SK-N-DZ (cell line): ENCODE measurements around the gene CASKIN1.

Source experiments
- DNase-seq: peaks from one replicate; pipeline ENCODE4 v3.0.0-alpha.2; 2015; ENCODE audit warnings: low spot score

Gene CASKIN1

DNA sequence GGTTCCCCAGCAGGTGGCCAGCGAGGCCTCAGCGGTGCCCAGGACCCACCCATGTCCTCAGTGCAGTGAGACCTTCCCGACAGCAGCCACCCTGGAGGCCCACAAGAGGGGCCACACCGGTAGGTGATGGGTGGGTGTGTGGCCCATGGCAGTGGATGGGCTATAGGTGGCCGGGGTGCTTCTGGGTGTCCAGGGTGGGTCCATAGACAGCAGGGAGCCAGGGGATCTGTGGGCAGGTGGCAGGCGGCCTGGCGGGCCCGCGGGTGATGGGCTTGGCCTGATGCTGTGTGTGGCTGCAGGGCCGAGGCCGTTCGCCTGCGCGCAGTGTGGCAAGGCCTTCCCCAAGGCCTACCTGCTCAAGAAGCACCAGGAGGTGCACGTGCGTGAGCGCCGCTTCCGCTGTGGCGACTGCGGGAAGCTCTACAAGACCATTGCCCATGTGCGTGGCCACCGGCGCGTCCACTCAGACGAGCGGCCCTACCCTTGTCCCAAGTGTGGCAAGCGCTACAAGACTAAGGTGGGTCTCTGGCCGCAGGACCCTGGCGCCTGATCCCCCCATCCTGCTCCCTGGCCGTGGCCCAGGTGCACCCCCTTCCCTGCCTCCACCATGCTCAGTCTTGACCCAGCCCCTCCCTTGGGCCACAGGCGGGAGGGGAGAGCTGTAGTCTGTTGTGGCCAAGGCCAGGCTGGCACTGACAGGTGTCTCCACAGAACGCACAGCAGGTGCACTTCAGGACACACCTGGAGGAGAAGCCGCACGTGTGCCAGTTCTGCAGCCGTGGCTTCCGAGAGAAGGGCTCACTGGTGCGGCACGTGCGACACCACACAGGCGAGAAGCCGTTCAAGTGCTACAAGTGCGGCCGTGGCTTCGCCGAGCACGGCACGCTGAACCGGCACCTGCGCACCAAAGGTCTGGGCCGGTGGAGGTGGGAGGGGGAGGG is 37.7 kb upstream of the CASKIN1 start:
- no peak for DNase-seq

DNA sequence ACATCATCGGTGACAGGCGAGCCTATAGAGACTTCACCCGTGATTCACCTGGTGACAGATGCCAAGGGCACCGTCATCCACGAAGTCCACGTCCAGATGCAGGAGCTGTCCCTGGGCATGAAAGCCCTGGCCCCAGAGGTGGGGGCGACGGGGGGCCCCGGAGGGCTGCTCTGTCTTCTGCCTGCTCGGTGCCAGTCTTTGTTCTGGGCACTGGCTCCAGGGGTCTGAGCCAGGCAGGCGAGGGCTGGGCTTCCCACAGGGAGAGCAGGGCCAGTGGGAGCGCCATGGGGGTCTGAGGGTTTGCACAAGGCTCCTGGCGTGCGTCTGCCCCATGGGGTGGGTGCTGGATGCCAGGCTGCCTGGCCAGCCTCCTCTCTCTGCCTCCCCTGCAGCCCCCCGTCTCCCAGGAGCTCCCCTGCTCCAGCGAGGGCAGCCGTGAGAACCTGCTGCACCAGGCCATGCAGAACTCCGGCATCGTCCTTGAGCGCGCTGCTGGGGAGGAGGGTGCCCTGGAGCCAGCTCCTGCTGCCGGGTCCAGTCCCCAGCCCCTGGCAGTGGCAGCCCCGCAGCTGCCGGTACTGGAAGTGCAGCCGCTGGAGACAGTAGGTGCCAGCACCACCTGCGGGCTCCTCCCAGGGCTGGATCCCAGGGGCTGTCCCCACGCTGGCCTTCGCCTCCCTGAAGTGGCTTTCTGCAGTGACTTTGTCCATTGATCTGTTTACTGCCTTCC is 36.8 kb upstream of the CASKIN1 start:
- DNase-seq, result no peak

DNA sequence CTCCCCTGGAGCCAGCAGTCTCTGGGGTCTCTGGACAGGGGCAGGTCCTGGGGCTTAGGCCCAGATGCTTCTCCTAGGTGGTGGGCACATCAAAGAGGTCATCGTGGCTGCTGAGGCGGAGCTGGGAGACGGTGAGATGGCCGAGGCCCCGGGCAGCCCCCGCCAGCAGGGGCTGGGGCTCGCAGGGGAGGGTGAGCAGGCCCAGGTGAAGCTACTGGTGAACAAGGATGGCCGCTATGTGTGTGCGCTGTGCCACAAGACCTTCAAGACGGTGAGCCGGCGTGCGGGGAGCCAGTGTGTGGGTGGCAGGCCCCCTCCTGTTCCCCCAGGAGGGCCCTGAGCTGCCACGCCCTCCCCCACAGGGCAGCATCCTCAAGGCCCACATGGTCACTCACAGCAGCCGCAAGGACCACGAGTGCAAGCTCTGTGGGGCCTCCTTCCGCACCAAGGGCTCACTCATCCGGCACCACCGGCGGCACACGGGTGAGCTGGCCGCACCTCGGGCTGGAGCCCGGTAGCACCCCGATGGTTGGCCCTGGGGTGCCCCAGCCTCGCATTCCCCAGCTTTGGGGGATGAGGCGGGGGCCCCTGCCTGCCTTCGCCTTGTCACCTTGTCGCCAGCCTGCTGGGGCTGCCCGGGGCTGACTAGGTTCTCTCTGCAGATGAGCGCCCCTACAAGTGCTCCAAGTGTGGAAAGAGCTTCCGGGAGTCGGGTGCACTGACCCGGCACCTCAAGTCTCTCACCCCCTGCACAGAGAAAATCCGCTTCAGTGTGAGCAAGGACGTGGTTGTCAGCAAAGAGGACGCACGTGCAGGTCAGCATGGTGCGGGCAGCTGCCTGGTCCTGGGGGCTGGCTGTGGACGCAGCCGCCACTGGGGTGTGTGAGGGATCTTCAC is 35.9 kb upstream of the CASKIN1 start:
- no peak for DNase-seq

DNA sequence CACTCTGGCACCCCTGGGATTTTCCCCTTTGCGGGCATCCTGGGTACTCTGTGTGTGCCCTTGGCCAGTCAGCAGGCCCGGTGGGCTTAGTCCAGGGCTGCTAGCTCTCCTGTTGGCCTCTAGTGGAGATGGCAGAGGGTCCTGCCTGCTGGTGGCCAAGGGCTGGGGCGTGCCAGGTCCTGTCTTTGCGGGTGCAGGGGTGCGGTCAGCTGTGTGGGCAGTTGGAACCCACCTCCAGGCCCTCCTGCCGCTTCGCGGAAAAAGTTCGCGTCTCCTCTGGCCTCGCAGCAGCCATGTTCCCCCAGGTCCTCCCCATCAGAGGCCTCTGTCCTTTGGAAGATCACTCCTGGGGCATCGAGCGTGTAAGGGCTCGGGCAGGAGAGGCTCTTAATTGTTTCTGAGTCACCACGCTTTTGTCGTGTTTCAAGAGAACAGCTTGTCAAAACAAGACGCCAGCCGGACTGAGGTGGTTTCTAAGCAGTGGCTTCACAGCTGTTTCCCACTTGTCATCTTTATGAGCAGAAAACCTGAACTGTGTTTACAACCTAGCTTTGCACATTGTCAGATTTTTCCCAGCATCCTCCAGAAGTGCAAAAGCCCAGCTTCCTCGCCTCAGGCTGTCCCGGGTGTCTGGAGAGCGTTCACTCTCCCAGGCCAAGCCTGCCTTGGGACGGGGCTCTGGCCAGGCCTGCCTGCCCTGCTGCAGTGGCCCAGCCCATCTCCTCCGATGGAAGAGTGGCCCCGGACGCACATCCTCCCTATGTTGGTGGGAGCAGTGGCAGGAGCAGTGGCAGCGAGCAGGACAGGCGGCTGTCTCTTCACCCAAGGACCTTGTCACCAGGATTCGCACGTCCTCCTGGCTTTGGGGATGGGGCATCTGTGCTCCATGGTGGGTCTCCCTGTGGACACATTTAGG is 34.9 kb upstream of the CASKIN1 start:
- no peak for DNase-seq

DNA sequence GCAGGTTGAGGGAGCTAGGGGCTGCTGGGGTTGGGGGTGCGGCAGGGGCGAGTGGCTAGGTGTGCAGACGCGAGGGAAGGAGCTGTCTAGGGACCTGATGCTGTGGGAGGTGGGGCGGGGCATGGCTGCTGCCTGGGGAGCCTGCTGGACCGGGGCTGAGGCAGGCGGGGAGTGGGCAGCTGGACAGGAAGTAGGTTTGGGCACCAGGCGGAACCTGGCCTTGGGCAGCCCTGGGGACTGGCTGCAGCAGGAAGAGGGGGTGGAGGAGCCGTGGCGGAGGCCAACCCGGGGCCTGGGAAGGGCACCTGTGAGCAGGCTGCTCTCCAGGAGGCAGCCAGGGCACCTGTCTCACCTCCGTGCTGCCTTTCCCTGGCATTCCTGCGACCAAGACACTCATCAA is 34.0 kb upstream of the CASKIN1 start:
- DNase-seq, result no peak

DNA sequence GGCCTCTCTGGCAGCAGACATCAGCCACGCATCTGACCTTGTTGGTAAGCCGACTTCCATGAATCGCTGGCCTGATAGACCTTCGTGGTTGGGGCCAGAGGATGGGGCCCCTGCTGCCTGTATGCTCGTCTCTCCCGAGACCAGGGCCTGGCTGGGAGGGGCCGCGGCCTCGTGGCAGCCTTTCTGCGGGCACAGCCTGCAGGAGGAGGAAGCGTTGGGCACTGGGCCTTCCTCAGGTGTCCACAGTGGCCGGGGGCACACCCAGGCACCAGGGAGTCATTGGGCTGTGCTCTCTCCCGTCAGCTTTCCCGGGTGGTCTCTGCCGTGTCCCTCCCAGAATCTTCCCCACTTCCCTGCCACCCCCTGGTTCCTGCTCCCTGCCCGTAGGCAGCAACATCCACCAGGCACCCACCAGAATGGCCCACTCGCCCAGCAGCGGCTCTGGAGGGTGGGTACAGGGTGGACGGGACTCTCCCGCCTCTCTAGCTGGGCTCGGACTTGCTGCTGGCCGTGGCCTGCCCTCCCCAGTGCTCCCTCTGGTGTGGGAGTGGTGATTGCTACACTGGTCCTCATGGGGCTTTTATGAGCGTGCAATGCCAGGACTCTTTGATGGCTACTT is 33.3 kb upstream of the CASKIN1 start:
- no peak for DNase-seq

DNA sequence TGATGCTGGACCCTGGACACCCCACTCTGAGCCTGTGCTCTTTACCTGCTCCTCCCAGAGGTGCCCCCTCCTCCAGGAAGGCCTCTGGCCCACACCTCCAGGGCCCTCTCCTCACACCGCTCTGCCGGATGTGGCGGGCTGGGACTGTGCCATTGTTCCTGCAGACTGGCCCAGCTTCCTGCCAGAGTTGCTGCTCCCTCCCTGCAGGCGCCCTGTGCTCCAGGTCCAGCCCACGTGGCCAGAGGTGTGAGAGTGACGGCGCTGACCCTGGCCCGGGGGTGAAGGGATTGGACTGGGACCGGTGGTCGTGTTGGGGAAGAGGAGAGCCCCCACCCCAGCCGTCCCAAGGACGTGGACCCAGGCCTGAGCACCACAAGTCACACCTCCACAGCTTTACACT is 32.7 kb upstream of the CASKIN1 start:
- no peak for DNase-seq

DNA sequence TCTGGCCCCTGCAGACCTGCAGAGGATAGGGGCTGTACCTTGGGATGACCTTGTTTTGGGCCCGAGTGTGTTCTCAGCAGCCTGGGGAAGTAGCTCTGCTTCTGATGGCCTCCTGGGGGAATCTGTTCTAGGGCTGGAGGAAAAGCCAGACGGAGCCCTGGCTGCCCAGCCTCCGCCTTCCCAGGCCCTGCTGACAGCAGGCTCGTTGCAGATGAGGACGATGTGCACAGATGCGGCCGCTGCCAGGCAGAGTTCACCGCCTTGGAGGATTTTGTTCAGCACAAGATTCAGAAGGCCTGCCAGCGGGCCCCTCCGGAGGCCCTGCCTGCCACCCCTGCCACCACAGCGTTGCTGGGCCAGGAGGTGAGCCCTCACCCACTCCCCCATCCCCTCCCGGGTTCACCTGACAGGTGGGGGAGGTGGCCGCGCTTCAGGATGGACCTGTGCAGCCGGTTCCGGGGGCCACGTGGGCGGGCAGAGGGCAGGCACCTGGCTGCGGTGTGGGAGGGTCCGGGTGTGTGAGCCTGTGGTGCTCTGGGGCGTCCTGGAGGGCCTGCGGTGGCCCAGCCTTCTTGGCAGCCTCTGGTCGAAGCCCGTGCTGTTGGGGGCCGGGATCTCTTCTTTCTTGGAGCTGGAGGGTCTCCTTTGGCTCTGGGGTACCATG is 31.9 kb upstream of the CASKIN1 start:
- no peak for DNase-seq

DNA sequence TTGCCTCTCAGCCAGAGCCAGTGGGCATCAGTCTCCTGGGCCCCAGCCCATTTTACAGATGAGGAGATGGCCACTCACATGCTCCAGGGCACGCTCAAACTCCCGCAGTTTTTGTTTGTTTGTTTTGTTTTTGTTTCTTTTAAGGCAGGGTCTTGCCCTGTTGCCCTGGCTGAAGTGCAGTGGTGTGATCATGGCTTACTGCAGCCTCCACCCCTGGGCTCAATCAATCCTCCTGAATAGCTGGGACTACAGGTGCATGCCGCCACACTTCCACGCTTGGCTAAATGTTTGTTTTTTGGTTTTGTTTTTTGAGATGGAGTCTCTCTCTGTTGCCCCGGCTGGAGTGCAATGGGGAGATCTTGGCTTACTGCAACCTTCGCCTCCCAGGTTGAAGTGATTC is 30.5 kb upstream of the CASKIN1 start:
- no peak for DNase-seq

DNA sequence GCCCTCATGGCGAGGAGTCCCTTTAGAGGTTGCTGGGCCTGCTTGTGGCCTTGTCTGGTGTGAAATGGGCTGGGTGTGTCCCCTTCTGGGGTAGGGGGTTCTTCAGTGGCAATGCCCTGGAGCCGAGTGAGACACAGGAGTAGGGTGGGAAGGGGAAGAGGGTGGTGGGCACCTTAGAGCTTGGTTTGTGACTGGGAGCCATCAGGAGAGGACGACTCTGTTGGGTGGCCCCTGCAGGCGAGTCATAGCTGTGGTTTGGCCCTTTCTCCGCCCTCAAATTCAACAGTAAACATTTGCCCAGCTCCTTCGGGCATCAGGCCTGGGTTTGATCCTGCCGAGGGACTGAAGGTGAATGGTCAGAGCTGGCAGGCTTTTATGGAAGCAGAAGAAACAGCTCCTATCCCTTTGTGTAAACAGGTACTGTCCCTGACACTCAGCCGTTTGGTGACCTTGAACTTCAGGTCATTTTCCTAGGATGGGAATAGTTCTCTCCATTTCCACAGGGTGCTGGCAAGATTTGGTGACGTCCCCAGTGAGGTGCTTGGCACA is 29.9 kb upstream of the CASKIN1 start:
- DNase-seq, result no peak

DNA sequence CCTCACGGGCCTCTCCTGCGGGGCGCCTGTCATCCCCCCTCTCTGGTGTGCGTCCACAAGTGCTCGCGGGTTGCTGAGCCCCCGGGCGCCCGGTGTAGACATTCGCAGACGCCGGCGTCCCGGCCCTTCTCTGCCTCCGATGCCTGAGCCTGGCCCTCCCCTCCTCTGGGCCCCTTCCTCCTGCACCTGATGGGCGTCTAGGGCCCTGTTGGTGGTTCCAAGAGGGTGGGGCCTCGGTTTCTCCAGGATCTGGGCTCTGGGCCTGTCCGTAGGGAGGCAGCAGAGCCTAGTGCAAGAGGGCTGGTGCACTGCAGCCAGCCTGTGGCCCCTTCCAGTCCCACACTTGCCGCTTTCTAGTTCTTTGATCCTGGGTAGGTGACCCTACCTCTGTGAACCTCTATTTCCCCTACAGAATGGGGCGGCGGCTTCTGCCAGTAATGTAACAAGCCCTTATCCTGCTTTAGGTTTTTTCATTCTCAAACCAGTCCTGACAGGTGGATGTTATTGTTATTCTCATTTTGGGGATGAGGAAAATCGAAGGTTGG is 27.6 kb upstream of the CASKIN1 start:
- DNase-seq, result peak; percentile 66

DNA sequence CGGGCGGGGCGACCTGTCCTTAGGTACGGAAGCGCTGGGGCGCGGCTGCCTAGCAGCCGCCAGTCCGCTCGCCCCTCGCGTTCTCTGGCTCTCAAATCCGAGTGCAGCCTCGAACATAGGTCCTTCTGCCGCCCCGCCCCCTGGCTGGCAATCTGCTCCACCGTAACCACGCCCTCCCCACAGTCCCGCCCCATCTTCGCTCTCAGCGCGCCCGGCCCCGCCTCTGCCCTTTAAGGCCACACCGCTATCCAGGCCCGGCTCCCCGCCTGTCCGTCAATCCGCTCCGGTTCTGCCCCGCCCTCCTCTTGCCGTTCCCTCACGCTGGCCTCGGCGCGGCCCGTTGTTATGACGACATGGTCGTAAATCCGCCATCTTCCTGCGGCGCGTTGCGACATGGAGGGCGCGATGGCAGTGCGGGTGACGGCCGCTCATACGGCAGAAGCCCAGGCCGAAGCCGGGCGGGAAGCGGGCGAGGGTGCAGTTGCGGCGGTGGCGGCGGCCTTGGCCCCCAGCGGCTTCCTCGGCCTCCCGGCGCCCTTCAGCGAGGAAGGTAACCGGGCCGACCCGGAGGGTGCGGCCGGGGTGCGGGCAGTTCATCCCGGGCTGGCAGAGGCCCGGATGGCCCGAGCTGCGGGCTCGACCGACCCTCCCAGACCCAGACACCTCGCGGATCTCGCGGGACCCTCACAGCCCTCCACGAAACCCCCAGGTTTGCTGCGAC is 27.0 kb upstream of the CASKIN1 start, which contains the start of gene E4F1:
TSS of gene E4F1 (plus strand) at position 371 of the 721 bp plus-strand sequence. CDS start at position 394, 23 bp downstream.
- DNase-seq, result peak; percentile 99

DNA sequence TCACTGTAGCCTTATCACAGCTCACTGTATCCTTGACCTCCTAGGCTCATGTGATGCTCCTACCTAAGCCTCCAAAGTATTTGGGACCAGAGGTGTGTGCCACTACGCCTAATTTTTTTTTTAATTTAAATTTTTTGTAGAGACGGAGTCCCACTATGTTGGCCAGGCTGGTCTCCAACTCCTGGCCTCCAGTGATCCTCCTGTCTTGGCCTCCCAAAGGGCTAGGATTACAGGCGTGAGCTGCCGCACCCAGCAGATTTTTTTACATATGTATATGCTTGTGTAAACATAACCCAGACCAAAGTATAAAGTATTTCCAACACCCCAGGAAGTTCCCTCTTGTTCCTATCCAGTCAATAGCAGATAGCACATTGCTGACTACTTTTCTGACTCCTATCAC is 19.9 kb upstream of the CASKIN1 start:
- no peak for DNase-seq

DNA sequence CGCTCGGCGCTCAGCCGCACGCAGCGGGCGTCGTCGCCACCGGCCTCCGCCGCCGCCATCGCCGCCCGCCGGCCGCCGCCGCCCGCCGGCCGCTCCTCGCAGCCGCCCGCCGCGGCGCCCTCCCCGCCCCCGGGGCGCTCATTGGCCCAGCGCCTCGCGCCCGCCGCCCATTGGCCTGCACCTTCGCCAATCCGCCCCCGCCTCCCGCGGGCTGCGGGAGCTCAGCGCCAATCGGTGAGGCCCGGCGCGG is 18.2 kb upstream of the CASKIN1 start, which contains the start of gene PGP:
TSS of gene PGP (minus strand) at position 122 of the 250 bp plus-strand sequence. CDS start at position 59, 63 bp downstream.
- DNase-seq, result no peak

DNA sequence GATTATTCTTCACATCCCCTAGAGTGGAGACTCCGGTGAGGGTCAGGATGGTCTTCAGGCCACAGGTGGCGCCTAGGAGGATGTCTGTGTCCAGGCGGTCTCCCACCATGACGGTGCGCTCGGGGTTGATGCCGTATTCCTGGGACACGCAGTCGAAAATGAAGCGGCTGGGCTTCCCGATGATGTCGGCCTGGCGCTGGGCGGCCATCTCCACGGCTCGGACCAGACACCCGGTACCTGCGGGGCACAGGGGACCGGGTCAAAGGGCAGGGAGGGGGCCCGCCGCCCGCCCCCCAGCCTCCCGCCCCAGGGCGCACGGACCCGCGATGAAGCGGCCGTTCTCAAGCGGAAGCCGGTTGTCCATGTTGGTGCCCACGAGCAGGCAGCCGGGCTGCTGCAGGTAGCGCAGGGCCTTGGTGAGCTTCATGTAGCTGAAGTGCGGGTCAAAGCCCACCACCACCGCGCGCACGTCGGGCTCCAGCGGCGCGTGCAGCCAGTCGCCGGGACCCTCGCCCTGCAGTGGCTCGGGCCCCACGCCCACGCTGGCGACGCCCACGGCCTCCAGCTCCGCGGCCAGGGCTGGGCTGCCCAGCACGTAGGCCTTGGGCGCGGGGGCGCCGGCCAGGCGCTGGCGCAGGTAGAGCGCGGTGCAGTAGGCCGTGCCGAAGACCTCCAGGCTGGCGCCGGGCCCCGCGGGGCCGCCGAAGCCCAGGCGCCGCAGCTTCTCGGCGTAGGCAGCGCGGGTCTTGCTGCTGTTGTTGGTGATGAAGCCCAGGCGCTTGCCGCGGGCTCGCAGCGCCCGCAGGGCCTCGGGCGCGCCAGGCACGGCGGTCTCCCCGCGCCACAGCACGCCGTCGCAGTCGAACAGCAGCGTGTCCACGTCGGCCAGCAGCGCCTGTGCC is 17.7 kb upstream of the CASKIN1 start:
- no peak for DNase-seq

DNA sequence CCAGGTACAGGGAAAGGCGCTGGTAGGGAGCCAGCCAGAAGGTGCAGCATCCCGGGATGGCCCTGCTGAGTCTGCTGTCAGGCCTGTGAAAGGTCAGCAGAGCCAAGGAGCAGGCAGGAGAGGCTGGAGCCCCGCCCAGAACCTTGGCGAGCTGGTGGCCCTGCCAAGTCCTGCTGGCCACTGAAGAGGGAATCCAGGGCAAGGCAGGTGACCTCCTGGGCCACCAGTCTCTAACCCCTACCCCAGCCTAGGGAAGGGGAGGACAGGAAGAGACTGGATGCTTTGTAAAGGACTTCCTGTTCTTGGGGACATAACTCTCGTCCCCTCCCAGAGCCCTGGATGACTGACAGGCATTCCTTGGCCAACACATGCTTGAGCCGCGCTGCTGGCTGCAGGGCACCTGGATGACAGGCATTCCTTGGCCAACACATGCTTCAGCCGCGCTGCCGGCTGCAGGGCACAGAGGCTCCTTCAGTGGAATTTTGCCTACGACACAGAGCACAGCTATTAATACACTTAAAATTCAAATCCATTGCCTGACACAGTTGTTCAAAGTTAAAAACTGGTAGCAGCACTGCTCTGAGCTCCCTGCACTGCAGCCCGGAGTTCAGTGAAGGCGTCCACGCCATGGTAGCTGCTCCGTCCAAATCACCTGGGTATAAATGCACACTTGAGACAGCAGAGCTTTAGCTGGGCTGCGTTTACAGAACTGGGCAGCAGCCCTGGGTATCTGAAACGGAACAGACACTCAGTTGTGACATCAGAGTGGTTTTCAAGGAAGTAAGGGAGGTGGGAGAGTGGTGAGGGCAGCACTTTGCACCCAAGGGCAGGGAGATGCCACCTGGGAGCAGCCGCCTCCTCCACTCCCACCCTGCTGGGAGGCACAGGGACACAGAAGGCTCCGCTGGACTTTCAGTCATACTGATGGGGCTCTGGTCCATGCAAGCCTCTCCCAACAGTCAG is 16.2 kb upstream of the CASKIN1 start:
- no peak for DNase-seq
